Measurements from ENCODE around the gene NR4A1. TPM values are rescaled to one million over a fixed set of nuclear protein-coding genes. Genes with fewer than 3 reads are reported as not detected.

NR4A1 gene
- total RNA-seq, 1 experiment from 2014 or later: 25.8 TPM

GRCh38 chr12:52081263-52081733 is 30.1 kb downstream of the NR4A1 start:
- TF ChIP-seq CTCF (conservative IDR thresholded peaks at IDR 0.05): no peak
- Histone ChIP-seq H3K14ac (ENCODE audit: insufficient read depth, low read length) (no peak overlapping the region; the same call in 1 of the 2 replicates), H2BK120ac (ENCODE audit: low read depth, low read length, poor library complexity, severe bottlenecking) (no peak overlapping the region), H3K27ac (ENCODE audit: insufficient read length, low read depth, low read length) (no peak overlapping the region), H3K9ac (ENCODE audit: extremely low read depth, insufficient read length, low read length) (no peak overlapping the region), H4K20me1 (ENCODE audit: control insufficient read depth, insufficient read depth, insufficient read length) (no peaks in the 10 kb centered on the region), H4K5ac (ENCODE audit: insufficient read length, low read depth, low read length) (no peak overlapping the region), H3K23ac (ENCODE audit: insufficient read length, low read depth, low read length) (no peak overlapping the region), H2AK5ac (ENCODE audit: insufficient read length, low read length) (no peak overlapping the region), H3K27me3 (ENCODE audit: insufficient read depth, low read length) (no peaks in the 10 kb centered on the region), H3K4ac (ENCODE audit: low read depth, low read length) (no peak overlapping the region), H3K79me2 (ENCODE audit: insufficient read depth, low read length) (no peaks in the 10 kb centered on the region), H2BK12ac (ENCODE audit: insufficient read length, low read depth, low read length) (no peak overlapping the region), H2BK15ac (ENCODE audit: low read depth, low read length) (no peak overlapping the region), H3K23me2 (ENCODE audit: insufficient read length, low read depth, low read length, poor library complexity, severe bottlenecking) (no peaks in the 10 kb centered on the region), H3K4me2 (ENCODE audit: insufficient read depth, insufficient read length, low read length) (no peak overlapping the region), H3K79me1 (ENCODE audit: insufficient read depth, low read depth, low read length, poor library complexity, severe bottlenecking) (no peaks in the 10 kb centered on the region), H2BK5ac (ENCODE audit: insufficient read length, low read length) (no peak overlapping the region), H3K18ac (ENCODE audit: insufficient read length, low read depth, low read length) (no peak overlapping the region), H3K56ac (ENCODE audit: insufficient read length, low read depth, low read length) (no peak overlapping the region), H3T11ph (ENCODE audit: low read length) (no peak overlapping the region), H4K8ac (replicated peaks; ENCODE audit: insufficient read length, low read depth, low read length) (no peak overlapping the region), H3K4me1 (ENCODE audit: insufficient read depth, low read length) (no peaks in the 10 kb centered on the region; the same call in 1 of the 2 replicates), H2AFZ (ENCODE audit: low read length) (no peak overlapping the region), H2BK20ac (ENCODE audit: low read depth, low read length, poor library complexity, severe bottlenecking) (no peak overlapping the region), H4K91ac (ENCODE audit: insufficient read length, low read depth, low read length) (no peak overlapping the region), H3K9me3 (ENCODE audit: control insufficient read depth, low read depth, low read length) (no peaks in the 10 kb centered on the region)
- H3K9me3 Mint-ChIP-seq: no peaks in the 10 kb centered on the region
- peak overlapping the region; percentile 79 to 88 (median 80); a peak in 4 of 7 replicates for H3K27ac Mint-ChIP-seq
- no peaks in the 10 kb centered on the region; the same call in 1 of the 2 replicates for H3K27me3 Mint-ChIP-seq (ENCODE audit: low read depth)
- DNase-seq: no peak
- peaks cover 13 to 30% (median 21%) of the 10 kb centered on the region in 3 experiments; a peak in 6 of 7 replicates for H3K36me3 Mint-ChIP-seq (ENCODE audit: insufficient read depth in 1 of 3, low read depth in 3 of 3)
- no peak overlapping the region for H3K4me3 Mint-ChIP-seq
- no CpG with 5 or more reads among the region's 9 CpGs for WGBS (ENCODE audit: extremely low coverage, insufficient read length, low lambda C conversion rate)
- peaks cover 13 to 26% of the 10 kb centered on the region in 2 experiments for H3K4me1 Mint-ChIP-seq

Data from H9 (cell line).